Heart left ventricle (tissue), 16 donors: ENCODE measurements around the gene SPTAN1. TPM values are rescaled to one million over a fixed set of nuclear protein-coding genes. Genes with fewer than 3 reads are reported as not detected.
"Not testable (repeated sequence)": the region's sequence is repeated elsewhere in the genome, so short reads cannot be mapped to it uniquely, and the experiment has no call there.

Experiments
- ATAC-seq, 4 donors: fragments of 200-7000 bp; cut with Tn5 transposase; one replicate each; pipeline ENCODE4 v1.9.1; 2020 to 2022; ENCODE audit warnings: moderate library complexity in 4 of 4, mild to moderate bottlenecking in 3 of 4, moderate number of reproducible peaks in 1 of 4
- DNase-seq, 5 donors: peaks; one replicate each; pipeline ENCODE4 v3.0.0-alpha.2; 2020
- H3K27ac ChIP-seq, 12 donors: fragments of 200-600 bp; sonication (generic) in 4 of 12; one replicate each; pipeline versions ENCODE4 v1.5.0 to v1.8.0; 2016 to 2022; ENCODE audit warnings: mild to moderate bottlenecking in 2 of 12
- H3K27me3 ChIP-seq, 9 donors: fragments of 200-600 bp; sonication (generic) in 2 of 9; one replicate each; pipeline versions ENCODE4 v1.5.1 to v1.8.0; 2016 to 2022; ENCODE audit warnings: mild to moderate bottlenecking in 3 of 9
- H3K36me3 ChIP-seq, 9 donors: fragments of 200-600 bp; sonication (generic) in 2 of 9; one replicate each; pipeline versions ENCODE4 v1.5.0 to v1.8.0; 2018 to 2022; ENCODE audit warnings: mild to moderate bottlenecking in 2 of 9
- H3K4me1 ChIP-seq, 12 donors: fragments of 200-600 bp; sonication (generic) in 4 of 12; one replicate each; pipeline versions ENCODE4 v1.5.0 to v1.8.0; 2016 to 2022; ENCODE audit warnings: mild to moderate bottlenecking in 3 of 12
- H3K4me3 ChIP-seq, 12 donors: fragments of 200-600 bp; sonication (generic) in 4 of 12; one replicate each; pipeline versions ENCODE4 v1.5.0 to v1.8.0; 2017 to 2022; ENCODE audit warnings: mild to moderate bottlenecking in 9 of 12, moderate library complexity in 4 of 12
- H3K9me3 ChIP-seq, 12 donors: fragments of 200-600 bp; sonication (generic) in 4 of 12; one replicate each; pipeline versions ENCODE4 v1.5.0 to v1.8.0; 2016 to 2022; ENCODE audit warnings: mild to moderate bottlenecking in 1 of 12
- CTCF ChIP-seq, 12 donors: fragments of 200-600 bp; sonication (generic) in 4 of 12; IDR thresholded peaks; one replicate each; pipeline versions ENCODE4 v1.5.0 to v1.8.0; 2018 to 2022; ENCODE audit warnings: antibody characterized with exemption in 12 of 12, mild to moderate bottlenecking in 5 of 12
- POLR2A ChIP-seq, 2 donors: fragments of 450-650 bp; IDR thresholded peaks; one replicate each; pipeline ENCODE4 v1.6.1; 2017; ENCODE audit warnings: antibody characterized with exemption in 2 of 2, mild to moderate bottlenecking in 2 of 2, moderate library complexity in 2 of 2
- WGBS, 4 donors: extraction: QIAGEN DNeasy Blood & Tissue Kit in 2 of 4; methylation state at CpG; one replicate each; pipeline versions ENCODE4 v1.1.5 to v1.1.7; 2013 to 2018; 5-methylcytosine and 5-hydroxymethylcytosine counted together
- intact Hi-C, 10 donors: fragments of 100-400 bp; cut with DNase I; formaldehyde crosslinking; loops; one replicate each; pipeline versions ENCODE4 v1.11.1 to v1.14.2; 2022
- polyA plus RNA-seq, 2 donors: library from polyadenylated mRNA; stranded (reverse); fragments of 200-250 nt; gene quantifications; one replicate each; pipeline ENCODE4 v1.2.3, GENCODE V29; 2013
- total RNA-seq, 9 donors: library from RNA; depleted of rRNA in 2 of 9; stranded (reverse); fragments of >200 nt in 2 of 9; fragmentation: NEBNext Ultra II Directional in 3 of 9; extraction: Animal tissue kit (Norgen Biotek cat#: 25700) in 3 of 9; gene quantifications; one replicate each; pipeline versions ENCODE4 v1.1.0 to v1.2.4, GENCODE V29; 2016 to 2023
- donor health status: ischemic (EF 13 %, LVEDD 7.1; RV severe dilation, severe dysfunction).
- donor health status: healthy with polysubstance abuse.
- donor health status: DM: no; HTN: yes; CAD: no.
- donor health status: DM: no; HTN: no; CAD: no.
- donor health status: ischemic (EF 25% LVEDD 6.9; RV normal size, moderate dysfunction).
- donor health status: ischemic (EF 25% LVEDD 5.7; RV mildly dilated, moderate dysfunction).
- donor health status: healthy.
- donor health status: DM: yes; HTN: yes; CAD: no.
- donor health status: ischemic (EF 35%, LVEDD 5.7; RV mildly dilated, moderate dysfunction).
- donor health status: nonischemic (EF 11% LVEDD 7.7; RV severe dilation, severe dysfunction).
- donor health status: DM: yes; HTN: yes; CAD: no.
- donor health status: PGD.
- donor health status: ischemic (EF 29% LVEDD 5.4; RV normal size, mild dysfunction).
- donor health status: nonischemic (EF 23%, LVEDD 6.1; RV moderate dilation, normal function).

SPTAN1 gene
- total and polyA plus RNA-seq, 11 donors = 104 to 472 (median 273) TPM

DNA sequence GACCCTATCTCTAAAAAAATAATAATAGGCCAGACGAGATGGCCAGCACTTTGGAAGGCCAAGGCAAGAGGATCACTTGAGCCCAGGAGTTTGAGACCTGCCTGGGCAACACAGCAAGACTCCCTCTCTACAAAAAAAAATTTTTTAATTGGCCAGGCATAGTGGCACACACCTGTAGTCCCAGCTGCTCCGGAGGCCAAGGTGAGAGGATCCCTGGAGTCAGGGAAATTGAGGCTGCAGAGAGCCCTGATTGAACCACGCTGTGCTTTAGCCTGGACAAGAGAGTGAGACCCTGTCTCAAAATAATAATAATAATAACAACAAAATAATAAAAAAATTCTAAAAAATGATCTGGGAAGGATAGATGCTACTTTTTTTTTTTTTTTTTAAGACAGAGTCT is 105.4 kb downstream of the SPTAN1 start:
- Histone ChIP-seq H3K36me3 (no peaks in the 10 kb centered on the region), H3K9me3 (no peaks in the 10 kb centered on the region), H3K27ac (no peak overlapping the region), H3K4me3 (no peak overlapping the region), H3K27me3 (no peaks in the 10 kb centered on the region), H3K4me1 (peaks cover 0 to 11% (median 6%) of the 10 kb centered on the region in 12 donors)
- ATAC-seq (no peak), DNase-seq (no peak)
- WGBS, 4 donors = 92 to 96% (median 94%) methylated on average over 3 of the region's 3 CpGs
- intact Hi-C loops = loop anchor here in 3 of 10 donors (2.0 kb wide), 4 partner anchors 23 to 67 kb away; partner anchors contain the start of genes SET (in 2 of the 3) and ZDHHC12 (in 1 of the 3)
- no peak for TF ChIP-seq CTCF (IDR thresholded peaks at IDR 0.05)
- TF ChIP-seq POLR2A (IDR thresholded peaks at IDR 0.05) = no peak

- 90 to 94% (median 92%) methylated on average over 8 of the region's 8 CpGs for WGBS, 4 donors
- H3K36me3 ChIP-seq, H3K4me3 ChIP-seq, DNase-seq, H3K27me3 ChIP-seq, H3K4me1 ChIP-seq, H3K9me3 ChIP-seq, H3K27ac ChIP-seq, ATAC-seq, intact Hi-C loops: not testable (repeated sequence)
These were observed 114.1 kb downstream of the SPTAN1 start for GRCh38 chr9:128666481-128666941.

- H3K27me3 ChIP-seq = no peaks in the 10 kb centered on the region
These were observed 117.4 kb downstream of the SPTAN1 start for GRCh38 chr9:128669786-128670185.

DNA sequence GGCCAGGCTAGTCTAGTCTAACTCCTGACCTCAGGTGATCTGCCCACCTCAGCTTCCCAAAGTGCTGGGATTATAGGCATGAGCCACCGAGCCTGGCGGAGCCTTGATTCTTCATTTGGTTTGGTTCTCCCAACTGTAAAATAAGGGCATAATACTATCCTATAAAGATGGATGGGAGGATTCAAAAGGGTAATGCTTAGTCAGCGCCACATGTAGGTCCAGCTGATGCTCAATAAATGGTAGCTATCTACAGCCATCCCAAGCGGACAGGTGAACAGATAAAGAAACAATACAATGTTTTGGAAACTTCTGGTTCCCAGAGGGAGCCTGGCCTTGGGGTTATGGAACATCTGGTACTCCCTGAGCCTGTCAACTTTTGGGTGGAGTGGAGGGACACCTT is 123.0 kb downstream of the SPTAN1 start:
- no peak for TF ChIP-seq POLR2A (IDR thresholded peaks at IDR 0.05)
- TF ChIP-seq CTCF (IDR thresholded peaks at IDR 0.05) = no peak
- Histone ChIP-seq H3K27me3 (no peaks in the 10 kb centered on the region), H3K36me3 (no peaks in the 10 kb centered on the region), H3K4me3 (no peak overlapping the region), H3K4me1 (no peaks in the 10 kb centered on the region), H3K9me3 (no peaks in the 10 kb centered on the region), H3K27ac (no peak overlapping the region)
- DNase-seq (peak in 1 of 5 donors; percentile 13), ATAC-seq (no peak)
- WGBS, 4 donors = 91 to 98% (median 96%) methylated on average over 4 of the region's 4 CpGs
- intact Hi-C loops = no loop called here

More at GRCh38 chr9:128669786-128670185, 117.4 kb downstream of the SPTAN1 start:
- WGBS, 4 donors = 89 to 97% (median 94%) methylated on average over 6 of the region's 6 CpGs
- no peak for TF ChIP-seq CTCF (IDR thresholded peaks at IDR 0.05)
- TF ChIP-seq POLR2A (IDR thresholded peaks at IDR 0.05) = no peak
- Histone ChIP-seq H3K9me3 (no peaks in the 10 kb centered on the region), H3K4me3 (no peak overlapping the region), H3K27ac (no peak overlapping the region), H3K4me1 (no peaks in the 10 kb centered on the region), H3K36me3 (no peaks in the 10 kb centered on the region)
- ATAC-seq (no peak), DNase-seq (no peak)
- intact Hi-C loops = no loop called here

- H3K27ac ChIP-seq = no peak overlapping the region
- DNase-seq (peak in 1 of 5 donors; percentile 7), ATAC-seq (no peak)
- no peaks in the 10 kb centered on the region for H3K9me3 ChIP-seq
- no peaks in the 10 kb centered on the region for H3K4me1 ChIP-seq
- intact Hi-C loops = no loop called here
- no peak overlapping the region for H3K4me3 ChIP-seq
- H3K36me3 ChIP-seq = no peaks in the 10 kb centered on the region
- H3K27me3 ChIP-seq = no peaks in the 10 kb centered on the region
- WGBS, 4 donors = 87 to 88% (median 88%) methylated on average over 10 of the region's 10 CpGs
- TF ChIP-seq CTCF (IDR thresholded peaks at IDR 0.05) = no peak
- TF ChIP-seq POLR2A (IDR thresholded peaks at IDR 0.05) = no peak
These were observed 125.4 kb downstream of the SPTAN1 start for GRCh38 chr9:128677794-128678193.
